ENCODE measurements around the gene TXNL4A.

TXNL4A gene

DNA sequence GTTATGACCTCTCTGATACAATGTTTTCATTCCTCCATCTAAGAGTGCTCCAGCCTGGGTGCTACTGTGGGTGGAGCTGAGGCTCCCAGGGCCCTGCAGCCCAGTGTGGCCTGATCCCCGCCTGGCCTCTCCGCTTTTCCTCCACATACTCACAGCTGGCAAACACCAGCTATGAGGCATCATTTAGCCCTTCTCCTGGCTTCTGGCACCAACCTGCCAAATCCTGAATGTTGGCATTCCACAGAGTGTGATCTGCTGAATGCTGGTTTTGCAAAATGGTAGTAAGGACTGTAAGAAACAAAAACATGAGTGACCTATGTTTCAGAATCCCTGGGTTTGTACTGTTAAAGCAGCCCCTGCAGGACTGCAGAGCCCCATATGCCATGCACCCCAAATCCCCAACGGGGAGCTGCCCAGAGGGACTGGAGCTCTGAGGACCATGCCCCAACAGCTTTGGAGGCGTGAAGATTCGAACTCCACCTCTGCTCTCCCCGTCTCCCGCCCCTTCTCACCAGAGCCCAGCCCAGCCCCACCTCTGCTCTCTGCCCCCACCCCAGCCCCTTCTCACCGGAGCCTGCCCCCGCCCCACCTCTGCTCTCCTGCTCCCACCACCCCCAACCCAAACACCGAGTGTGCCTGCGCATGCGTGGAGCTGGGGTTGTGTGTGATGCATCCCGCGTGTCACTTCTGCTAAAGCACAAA, 41.2 kb downstream of the TXNL4A start:
- DNase-seq: no peak

DNA sequence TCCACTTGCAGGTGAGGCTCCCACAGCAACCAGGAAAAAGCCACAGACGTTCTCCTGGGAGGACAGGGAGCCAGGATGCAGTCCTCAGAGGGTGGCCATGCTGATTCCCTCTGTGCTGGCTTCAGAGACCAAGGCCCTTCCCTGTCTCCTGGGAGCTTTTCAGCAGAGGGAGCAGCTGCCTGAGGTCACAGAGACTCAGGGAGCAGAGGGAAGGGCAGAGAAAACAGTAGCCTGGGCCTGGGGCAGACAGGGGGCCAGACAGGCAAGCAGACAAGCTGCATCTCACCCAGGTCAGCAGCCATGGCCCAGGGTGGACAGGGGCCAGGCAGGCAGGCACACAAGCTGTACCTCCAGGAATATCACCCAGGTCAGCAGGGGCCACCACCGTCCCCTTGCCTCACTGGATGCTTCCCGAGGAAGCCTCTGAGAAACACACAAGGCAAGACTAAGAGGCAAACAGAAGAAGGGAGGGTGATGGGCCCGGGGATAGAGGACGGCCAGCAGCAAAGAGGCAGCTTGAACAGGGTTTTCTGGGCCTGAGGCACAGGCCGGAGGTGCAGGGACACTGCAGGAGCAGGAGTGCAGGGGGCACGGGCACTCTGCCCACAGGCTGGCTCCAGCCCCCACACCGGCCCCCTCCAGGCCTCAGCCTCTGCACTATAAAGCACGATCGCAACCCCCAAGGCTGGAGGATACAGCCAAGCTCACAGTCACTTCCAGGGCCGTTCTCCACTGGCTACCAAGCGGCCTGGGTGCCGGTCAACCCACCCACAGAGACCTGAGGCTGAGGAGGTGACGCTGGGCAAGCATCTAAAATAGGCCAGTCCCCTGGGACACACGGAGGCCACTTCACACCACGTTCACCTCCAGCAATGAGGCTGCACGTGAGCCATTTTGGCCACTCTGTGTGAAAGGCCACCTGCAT, 43.0 kb downstream of the TXNL4A start:
- DNase-seq: no peak

DNA sequence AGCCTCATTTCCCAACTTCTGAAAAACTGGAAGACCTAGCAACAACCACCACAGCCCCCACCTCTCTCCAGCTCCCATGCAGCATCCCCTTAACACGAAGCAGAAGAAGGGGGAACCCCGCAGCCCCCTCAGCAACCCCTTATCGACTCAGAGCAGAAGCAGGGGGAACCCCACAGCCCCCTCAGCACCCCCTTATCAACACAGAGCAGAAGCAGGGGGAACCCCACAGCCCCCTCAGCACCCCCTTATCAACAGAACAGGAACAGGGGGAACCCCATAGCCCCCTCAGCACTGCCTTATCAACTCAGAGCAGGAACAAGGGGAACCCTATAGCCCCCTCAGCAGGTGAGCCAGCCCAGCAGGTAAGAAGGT, 43.6 kb downstream of the TXNL4A start:
- DNase-seq: no peak

DNA sequence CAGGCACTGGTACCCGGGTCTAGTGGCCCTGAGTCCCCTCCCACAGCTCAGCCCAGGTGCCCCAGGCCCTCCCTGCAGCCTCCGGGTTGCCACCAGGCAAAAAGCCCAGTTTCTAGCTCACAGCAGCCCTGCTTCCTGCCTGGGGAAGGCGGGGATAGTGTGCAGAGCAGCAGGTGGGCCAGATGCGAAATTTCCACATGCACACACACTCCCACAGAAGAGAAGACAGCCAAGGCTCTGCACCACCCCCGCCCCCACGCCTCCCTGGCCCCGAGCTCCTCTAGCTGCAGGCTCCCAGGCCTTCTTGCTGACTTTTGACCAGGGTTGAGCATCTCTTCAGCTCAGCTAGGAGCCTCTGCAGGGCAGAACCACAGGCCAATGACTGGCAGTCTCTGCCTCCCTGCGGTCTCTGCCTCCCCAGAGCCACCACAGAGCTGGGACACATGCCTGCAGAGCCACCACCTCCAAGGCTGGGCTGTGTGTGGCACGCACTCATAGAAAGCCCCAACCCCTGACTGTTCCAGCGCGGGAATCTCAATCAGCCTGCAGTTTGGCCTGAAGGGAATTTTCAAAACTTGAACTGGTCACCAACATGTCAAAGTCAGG, 44.1 kb downstream of the TXNL4A start:
- DNase-seq: peak; percentile 22

DNA sequence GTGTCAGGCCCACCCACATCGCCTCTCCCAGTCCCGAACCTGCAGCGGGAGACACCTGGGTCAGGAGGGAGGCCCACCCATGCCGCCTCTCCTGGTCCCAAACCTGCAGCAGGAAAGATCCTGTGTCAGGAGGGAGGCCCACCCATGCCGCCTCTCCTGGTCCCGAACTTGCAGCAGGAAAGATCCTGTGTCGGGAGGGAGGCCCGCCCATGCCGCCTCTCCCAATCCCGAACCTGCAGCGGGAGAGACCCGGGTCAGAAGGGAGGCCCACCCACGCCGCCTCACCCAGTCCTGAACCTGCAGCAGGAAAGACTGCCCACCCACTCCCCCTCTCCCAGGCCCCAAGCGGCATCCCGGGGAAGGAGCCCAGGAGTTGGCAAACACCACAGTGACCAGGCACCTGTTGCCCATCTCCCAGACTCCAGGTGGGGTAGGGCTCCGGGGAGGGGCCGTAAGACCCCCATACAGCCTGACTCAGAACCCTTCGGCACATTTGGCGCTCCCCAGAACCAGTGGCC, 44.7 kb downstream of the TXNL4A start:
- DNase-seq: no peak

DNA sequence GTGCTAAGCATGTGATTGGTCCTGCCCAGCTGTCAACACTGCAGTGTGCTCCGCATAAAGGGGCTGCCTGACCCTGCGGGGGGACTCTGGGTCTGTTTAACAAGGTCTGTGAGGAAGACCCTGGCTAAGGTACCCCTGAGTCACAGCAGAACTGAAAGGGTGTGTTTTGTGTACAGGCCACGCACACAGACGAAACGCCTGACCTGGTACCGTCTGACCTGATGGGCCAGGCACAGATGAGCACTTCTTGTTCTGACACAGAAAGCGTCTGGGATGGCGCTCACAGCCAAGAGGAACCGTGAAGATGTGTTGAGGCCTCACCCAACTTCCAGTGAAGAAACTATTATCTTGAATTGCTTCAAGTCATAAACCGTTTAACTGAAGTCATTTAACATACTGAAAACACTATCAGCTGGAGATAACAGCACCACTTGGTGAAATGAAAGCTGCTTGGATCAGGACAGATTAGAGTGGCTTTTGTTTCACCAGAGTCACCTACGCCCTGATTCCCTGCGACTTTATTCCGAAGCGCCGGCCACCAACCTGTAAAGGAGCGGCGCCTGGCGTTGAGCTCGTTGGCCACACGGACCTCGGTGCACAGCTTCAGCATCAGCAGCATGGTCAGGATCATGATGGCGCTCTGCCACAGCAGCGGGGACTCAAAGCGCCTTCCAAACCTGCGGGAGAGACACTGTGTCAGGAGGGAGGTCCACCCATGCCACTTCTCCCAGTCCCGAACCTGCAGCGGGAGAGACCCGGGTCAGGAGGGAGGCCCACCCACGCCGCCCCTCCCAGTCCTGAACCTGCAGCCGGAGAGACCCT, 45.4 kb downstream of the TXNL4A start:
- DNase-seq: no peak

DNA sequence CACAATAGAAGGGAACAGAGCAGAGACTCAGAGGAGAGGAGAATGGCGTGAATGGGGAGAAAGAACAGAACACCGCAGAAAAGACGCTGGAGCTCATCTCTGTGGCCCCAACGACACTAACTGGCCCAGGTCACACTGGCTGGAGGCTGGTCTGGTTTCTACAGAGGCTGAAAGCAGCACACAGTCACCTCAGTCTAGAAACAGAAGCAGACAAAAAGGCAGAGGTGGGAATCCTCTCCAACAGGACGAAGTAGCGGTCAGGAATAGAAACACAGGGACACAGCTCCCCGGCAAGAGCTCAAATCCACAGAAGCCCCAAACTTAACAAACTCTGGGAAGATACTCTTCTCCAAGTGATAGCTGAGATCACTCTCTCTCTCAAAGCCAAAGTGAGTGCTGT, 46.2 kb downstream of the TXNL4A start:
- DNase-seq: no peak

DNA sequence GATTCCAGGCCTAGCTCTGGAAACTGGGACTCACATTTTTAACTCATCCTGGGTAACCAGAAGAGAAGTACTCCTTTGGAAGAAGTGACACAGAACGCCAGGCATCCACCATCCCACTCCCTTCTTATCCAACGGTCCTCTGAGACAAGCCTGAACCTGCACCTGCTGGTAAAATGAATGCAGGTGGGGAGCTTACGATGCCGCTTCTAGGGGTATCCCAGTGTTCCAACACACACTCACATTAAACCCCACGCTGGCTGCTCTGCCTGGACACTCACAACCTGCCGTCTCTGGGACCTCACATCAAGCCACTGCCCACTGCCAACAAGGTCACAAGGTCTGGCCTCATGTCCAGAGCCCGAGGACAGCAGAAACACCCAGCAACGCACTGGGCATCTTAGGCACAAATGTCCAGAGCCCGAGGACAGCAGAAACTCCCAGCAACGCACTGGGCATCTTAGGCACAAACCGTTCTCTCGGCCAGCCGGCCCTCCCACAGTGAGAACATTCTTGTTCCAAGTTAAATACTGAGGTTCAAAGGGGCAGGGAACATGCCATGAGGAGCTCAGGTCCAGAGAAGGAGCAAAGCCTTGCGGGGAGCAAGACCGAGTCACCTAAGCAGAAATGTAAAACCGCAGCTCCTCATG, 46.8 kb downstream of the TXNL4A start:
- no peak for DNase-seq

DNA sequence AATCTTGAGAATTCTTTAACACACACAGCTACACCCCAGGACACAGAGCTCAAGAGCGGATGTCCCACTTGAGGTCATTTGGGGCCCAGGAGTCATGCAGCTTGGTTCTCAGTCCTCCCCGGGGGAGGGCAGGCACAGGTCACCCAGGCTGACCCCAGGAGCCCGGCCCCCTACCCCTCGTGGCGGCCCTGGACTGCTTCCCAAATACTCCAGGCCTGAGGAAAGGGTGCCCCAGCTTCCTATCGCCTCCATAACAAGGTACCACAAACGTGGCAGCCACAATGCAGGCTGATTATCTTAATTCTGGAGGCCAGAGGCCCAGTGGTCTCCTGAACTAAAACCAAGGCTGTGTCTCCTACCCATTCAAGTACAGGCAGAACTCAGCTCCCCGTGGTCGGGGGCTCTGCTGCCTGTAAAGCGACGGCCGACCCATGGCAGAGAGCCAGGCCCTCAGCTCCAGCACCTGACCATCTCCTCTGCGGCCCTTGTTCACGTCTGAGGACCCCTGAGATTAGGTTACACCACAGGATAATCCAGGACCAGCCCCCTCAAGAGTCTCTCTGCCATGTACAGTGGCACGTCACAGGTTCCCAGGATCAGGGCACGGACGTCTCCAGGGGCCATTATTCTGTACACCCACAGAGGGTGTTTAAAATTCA, 47.4 kb downstream of the TXNL4A start:
- DNase-seq: no peak

DNA sequence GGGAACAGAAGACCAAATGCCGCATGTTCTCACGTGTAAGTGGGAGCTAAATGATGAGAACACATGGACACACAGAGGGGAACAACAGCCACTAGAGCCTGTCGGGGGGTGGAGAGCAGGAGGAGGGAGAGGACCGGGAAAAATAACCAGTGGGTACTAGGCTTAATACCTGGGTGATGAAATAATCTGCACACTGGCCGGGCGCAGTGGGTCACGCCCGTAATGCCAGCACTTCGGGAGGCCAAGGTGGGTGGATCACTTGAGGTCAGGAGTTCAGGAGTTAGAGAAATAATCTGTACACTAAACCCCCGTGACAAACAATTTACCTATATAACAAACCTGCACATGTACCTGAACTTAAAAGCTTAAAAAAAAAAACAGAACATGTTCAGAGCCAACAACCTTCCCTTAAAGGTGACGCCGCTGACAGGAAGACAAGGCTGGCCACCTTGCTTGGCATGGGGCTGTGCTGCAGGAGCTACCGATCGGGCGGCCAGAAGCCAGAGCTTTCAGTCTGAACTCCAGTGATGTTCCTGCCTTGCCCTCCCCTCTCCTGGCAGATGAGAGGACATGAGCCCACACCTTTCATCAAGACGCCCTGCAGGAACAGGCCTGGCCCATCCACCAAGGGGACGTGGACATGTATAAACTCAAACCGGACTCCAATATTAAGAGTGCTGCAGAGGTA, 48.1 kb downstream of the TXNL4A start:
- DNase-seq: no peak

DNA sequence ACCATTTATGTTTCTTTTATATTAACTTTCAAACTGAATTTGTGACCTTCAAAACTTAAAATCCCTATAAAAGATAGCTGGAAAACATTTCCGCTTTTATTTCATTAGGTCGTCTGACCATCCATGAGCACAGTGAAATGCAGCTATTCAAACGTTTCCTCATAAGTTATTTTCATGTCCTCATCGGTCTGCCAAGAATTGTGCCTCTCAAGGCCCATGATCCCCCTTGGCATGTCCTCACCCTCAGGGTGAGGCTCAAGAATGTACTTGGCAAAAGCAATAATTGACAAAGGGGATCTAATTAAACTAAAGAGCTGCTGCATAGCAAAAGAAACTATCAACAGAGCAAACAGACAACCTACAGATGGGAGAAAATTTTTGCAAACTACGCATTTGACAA, 49.3 kb downstream of the TXNL4A start:
- no peak for DNase-seq

DNA sequence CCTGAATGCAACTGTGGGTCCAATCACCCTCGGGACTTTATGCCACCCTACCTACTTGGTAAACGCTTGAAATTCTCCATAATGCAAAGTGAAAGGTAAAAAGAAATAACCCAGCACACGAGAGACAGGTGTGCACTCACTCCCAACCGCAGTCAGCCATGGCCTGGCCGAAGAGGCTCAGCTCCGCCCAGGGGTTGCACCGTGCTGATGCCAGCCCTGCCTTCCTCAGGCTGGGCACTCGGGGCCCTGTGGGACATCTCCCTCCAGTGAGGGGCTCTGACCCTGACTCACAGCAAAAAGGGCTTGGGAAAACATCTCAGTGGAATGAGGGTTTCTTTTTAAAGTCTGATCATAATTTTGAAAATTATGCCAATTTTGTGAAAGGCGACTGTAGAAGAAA, 50.2 kb downstream of the TXNL4A start:
- no peak for DNase-seq

DNA sequence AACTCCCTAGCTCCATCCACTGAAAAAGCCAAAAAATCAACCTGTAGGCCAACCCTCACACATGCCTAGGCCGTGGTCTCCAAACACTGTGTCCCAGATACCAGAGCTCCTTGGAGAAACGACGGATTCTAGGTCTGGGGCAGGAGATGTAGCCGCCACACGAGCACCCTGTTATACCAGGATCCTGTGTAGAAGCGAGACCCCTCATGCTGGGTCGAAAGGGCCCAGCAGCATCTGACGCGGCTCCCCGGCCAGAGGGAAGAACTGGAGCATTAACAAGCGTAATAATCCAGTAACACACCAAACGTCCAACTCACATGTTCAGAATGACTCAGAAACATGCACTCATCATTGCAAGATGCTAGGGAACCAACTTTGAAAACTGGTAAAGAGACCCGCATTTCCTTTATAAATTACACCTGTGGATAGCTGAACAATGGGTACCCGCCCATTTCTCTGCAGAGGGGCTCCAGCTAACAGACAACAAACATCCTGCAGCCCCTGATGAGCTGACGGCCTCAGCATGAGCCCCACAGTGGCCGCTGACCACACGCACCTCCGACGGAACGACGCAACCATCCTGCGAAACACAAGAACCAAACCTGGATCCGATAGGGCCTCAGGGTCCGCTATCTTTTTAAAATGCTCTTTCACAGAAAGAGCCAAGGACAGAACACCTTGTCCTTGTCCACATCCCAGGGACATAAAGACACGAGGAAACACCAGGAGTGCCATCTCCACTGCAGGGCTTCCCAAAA, 51.1 kb downstream of the TXNL4A start:
- no peak for DNase-seq

DNA sequence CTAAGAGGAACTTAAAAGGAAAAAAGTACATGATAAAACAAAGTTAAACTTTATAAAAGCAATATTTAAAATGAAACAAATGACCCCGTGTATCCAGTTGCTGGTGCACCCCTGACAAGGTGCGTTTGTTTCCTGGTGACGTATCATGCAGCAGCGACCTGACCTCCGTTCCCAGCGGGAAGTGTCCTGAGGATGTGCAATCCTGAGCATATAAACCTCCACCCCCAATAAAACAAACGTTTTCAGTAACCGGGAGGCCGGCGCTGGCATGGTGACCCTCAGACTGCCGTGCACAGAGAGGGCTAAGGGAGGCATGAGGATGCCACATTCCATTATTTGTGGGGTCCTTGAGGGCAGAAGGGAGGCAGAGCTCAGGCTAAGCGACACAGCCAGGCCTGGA, 51.7 kb downstream of the TXNL4A start:
- no peak for DNase-seq

DNA sequence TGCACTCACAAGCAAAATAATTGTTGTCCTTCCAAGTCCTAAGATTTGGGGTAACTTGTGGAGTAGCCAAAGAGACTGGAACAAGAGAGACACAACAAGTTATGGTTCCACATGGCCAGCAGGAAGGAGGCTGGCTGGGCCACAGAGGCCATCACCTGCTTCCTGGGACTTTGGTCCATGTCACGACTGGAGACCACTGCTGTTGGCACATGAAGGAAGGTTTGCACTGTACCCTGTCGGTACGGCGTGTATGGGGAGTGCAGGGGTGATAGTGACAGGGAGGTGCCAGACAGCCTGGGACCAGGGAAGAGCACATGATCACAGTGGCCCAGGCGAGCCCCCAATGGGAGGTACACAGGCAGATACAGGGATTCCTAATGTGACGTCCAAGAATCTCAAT, 52.4 kb downstream of the TXNL4A start:
- DNase-seq: no peak

DNA sequence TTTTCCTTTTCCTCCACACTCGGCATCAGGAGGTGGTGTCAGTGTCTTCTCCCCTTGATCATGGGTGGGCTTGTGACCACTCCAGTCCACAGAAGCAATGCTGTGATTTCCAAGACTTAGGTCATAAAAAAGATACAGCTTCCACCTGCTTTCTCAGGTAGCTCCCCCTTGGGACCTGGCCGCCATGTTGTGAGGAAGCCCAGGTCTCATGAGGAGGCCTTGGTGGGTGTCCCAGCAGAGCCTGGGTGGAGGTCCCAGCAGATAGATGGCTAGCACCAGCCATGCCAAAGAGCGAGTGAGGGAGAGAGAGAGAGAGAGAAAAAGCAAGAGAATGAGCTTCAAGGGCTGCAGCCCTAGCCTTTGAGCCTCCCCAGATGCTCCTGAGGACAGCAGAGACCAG, 52.9 kb downstream of the TXNL4A start:
- no peak for DNase-seq

DNA sequence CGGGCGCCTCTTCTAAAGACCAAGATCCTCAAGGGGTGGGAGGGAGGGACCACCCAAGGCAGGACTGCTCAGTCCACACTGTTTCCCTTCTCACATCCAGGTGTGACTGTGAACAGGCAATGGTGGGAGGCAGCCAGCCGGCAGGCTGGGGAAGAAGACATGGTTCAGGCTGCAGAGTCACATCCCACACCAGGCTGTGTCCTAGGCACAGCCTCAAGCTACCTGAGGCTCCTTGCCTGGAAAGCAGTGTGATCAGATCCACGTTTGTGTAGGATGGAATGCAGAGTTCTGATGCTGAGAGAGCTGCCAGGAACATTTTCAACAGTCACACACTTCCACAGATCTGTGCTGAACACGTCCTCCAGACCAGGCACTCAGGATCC, 53.3 kb downstream of the TXNL4A start:
- DNase-seq: no peak

DNA sequence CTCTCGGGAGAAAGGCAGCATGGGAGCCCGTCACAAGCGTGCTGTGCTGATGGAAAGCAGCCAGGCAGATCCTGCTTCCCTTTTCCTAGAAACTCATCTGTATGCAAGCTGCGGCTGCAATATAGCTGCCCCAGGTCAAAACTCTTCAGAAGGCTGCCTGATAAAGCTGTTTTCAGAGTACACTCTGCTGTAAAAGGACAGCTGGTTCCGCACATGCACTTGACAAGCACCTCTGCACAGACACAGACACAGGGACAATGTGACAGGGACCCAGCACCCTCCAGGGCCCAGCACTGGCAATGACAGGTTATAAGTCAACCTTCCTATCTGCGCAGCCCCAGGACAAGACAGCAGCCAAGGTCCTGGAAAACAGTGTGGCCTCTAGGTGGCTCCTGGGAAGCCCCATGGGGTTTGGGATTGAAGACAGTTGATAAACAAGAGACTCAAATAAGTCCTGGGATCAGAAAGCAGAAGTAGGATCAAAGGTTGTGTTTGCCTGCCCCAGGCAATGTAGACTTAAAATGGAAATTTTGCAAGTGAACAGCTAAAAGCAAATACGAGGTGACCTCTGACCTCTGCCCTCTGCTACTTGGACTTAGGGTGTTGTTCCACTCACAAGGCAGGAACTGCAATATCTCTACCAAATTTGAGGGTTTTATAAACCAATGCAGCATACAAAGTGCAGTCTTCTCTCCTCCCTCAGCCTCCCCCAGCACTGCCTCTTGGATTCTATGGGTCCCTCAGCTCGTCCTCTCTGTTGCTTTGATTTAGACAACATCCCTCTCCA, 53.9 kb downstream of the TXNL4A start:
- no peak for DNase-seq

DNA sequence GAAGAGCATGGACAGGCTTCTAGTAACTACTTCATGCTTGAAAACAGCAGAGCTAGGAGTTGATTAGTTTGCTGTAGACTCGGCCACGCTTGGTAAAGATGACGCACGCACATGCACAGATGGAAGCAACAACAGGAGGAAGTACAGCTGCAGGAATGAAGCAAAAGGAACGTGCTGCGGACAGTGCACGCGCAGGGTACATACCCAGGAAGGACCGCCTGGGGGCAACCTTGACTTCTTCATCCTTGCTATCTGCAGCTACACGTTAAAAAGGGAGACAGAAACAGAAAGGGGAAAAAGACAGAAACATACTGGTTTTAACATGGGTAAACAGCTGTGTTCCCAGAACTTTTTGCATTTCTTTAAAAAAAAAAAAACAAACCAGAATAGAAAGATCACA, 54.6 kb downstream of the TXNL4A start:
- DNase-seq: no peak

DNA sequence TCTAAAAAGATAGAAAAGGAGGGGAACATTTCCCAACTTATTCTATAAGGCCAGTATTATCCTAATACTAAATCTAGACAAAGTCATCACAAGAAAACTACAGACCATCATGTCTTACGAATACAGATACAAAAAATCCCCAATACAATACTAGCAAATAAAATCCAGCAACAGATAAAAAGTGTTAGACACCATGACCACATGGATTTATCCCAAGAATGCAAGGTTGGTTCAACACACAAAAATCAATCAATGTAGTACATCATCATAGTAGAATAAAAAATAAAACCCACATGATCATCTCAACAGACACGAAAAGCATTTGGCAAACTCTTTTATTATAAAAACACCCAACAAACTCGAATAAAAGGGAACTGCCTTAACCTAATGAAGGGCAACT, 55.5 kb downstream of the TXNL4A start:
- no peak for DNase-seq

All from activated CD4-positive, alpha-beta T cell treated with anti-CD3 and anti-CD28 coated beads, Interleukin-2, amount 50 U/mL, for 1 hour (primary cell).